ENCODE measurements around the gene TEN1. TPM values are rescaled to one million over a fixed set of nuclear protein-coding genes. Genes with fewer than 3 reads are reported as not detected.

TEN1 gene, protein sequence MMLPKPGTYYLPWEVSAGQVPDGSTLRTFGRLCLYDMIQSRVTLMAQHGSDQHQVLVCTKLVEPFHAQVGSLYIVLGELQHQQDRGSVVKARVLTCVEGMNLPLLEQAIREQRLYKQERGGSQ
- 20.6 to 26.5 TPM (median 25.5 TPM) in 5 replicates for total RNA-seq (2022; extraction: Qiagen RNA extraction)

DNA sequence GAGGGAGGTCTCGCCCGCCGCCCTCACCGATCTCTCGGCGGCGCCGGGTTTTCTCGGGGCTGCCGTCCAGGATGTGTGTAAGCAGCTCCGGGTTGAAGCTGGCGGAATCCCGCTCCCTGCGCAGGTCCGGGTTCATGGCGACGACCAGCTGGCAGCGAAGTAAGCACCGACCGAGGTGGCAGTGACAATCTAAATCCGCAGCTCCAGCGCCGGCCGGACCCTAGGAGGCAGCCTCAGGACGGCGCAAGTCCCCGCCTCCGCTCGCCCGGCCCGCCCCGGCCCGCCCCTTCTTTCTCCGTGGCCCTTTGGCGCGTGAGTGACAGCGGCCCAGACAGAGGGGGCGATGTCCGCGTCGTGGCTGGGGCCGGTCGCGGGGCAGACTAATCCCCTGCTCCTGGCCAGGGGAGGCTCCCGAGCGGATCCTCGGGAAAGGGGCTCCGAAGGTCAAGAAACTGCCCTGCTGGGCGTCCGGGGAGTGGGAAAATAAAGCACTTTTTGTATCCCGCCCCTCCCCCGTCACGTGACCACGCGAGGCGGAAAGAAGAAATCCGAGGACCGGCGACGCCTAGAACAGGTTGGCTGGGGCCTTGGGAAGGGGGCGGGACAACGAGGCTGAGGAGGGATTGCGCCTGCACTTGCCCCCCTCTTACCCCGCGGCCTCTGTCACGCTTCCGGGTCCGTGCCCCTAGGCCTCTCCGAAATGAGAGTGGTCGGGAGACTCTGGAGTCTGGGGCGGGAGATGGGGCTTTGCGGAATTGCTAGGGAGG, at the start of gene TEN1, which contains the start of gene ACOX1:
Gene TEN1 (plus strand): TSS at position 303 of the 767 bp plus-strand sequence. CDS start 6,953 bp downstream, outside the sequence.
Gene ACOX1 (minus strand): TSS at position 229 of the 767 bp plus-strand sequence. CDS start 93 bp downstream, at position 136.

DNA sequence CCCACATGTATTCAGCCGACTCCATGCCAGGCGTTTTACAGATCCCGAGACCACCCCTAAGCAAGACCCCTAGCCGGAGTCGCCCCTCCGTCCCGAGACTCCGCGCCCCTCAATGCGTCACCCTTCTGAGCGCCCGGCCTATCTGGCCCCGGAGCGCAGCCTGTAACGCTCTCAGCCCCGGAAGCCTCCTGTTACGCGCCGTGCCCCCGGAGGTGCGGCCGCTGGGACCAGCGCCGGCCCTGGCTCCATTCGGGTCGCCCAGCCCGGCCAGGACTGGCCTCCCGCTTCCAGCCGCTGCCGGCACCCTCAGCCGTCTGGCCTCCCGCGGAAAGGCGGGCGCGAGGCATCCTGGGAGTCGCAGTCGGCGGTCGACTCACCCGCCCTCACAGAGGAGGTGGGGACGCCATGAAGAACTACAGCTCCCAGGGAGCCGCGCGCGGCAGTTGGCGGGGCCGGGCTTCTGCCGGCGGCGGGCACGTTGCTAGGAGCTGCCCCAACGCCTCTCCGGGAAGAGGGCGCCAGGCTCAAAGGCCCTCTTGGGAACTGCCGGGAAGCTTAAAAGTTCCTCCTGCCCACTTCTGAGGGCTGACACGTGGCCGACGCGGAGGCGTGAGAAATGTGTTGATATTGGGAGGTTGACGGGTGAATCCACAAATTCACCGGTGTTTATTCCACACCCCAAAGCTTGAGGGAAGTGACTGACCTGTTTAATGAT, 38.2 kb upstream of the TEN1 start, which contains the start of gene FBF1:
Gene FBF1 (minus strand): TSS at position 316 of the 715 bp plus-strand sequence. CDS start 2,893 bp downstream, outside the sequence.

DNA sequence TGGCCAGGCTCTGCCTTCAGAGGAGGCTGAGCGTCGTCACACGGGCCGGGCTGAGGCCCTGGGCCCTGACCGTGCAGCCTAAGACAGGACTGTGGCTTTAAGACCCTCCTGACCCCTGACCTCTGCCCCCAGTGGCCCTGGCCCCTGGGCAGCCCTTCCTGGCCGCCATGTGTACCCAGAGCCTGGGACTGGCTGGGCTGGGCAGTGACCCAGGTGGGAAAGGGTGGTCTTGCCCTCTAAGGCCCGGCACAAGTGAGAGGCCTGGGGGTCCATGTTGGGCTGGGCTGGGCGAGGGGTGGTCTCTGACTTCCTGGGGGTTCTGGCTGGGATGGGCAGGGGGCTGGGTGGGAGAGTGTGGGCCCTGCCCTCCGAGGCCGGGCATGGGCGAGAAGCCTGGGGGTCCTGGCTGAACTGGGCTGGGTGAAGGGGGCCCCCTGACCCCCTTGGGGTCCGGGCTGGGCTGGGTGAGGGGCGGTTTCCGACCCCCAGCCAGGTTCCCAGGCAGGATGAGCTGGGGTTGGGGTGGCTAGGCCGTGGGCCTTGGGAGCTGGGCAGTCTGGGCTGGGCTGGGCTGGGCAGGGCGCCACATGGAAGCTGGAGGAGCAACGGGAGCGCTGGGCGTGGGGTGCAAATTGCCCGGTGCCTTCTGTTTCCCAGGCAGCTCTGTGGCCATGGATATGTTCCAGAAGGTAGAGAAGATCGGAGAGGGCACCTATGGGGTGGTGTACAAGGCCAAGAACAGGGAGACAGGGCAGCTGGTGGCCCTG, 21.9 kb downstream of the TEN1 start, which contains the start of gene CDK3:
Gene CDK3 (plus strand): TSS at position 101 of the 767 bp plus-strand sequence. CDS start 571 bp downstream, at position 672.

GRCh38 chr17:76027159-76027839, 48.3 kb downstream of the TEN1 start, which contains the start of gene EVPL:
Gene EVPL (minus strand): TSS chr17:76027306. CDS start chr17:76027198, 108 bp downstream.

Other genes with a start within 250 kb of the TEN1 start
- 51.5 to 83.8 TPM (median 80.0 TPM) in 5 replicates for gene GALK1, start 214.0 kb upstream of the TEN1 start, total RNA-seq (2022; extraction: Qiagen RNA extraction)
- gene UNK, start 194.4 kb upstream of the TEN1 start, total RNA-seq (2022; extraction: Qiagen RNA extraction), result 26.6 to 31.6 TPM (median 30.8 TPM) in 5 replicates
- 2.8 to 6.6 TPM (median 6.2 TPM) in 5 replicates for gene UNC13D, start 134.8 kb upstream of the TEN1 start, total RNA-seq (2022; extraction: Qiagen RNA extraction)
- 79.2 to 91.0 TPM (median 85.9 TPM) in 5 replicates for gene WBP2, start 123.9 kb upstream of the TEN1 start, total RNA-seq (2022; extraction: Qiagen RNA extraction)
- gene TRIM47, start 100.7 kb upstream of the TEN1 start, total RNA-seq (2022; extraction: Qiagen RNA extraction), result 137 to 190 TPM (median 173 TPM) in 5 replicates
- 27.9 to 41.7 TPM (median 38.6 TPM) in 5 replicates for gene TRIM65, start 82.3 kb upstream of the TEN1 start, total RNA-seq (2022; extraction: Qiagen RNA extraction)
- gene MRPL38, start 74.4 kb upstream of the TEN1 start, total RNA-seq (2022; extraction: Qiagen RNA extraction), result 82.5 to 130 TPM (median 123 TPM) in 5 replicates
- 5.1 to 9.4 TPM (median 8.9 TPM) in 5 replicates for gene FBF1, start 38.2 kb upstream of the TEN1 start, total RNA-seq (2022; extraction: Qiagen RNA extraction)
- gene ACOX1, start 74 bp upstream of the TEN1 start, total RNA-seq (2022; extraction: Qiagen RNA extraction), result 13.5 to 18.4 TPM (median 16.6 TPM) in 5 replicates
- 4.2 to 6.2 TPM (median 4.7 TPM) in 5 replicates for gene CDK3, start 21.6 kb downstream of the TEN1 start, total RNA-seq (2022; extraction: Qiagen RNA extraction)
- gene EVPL, start 48.1 kb downstream of the TEN1 start, total RNA-seq (2022; extraction: Qiagen RNA extraction), result 15.7 to 21.0 TPM (median 16.7 TPM) in 5 replicates
- gene SRP68, start 93.3 kb downstream of the TEN1 start, total RNA-seq (2022; extraction: Qiagen RNA extraction), result 76.1 to 80.1 TPM (median 78.6 TPM) in 5 replicates
- gene GALR2, start 95.5 kb downstream of the TEN1 start, total RNA-seq (2022; extraction: Qiagen RNA extraction), result 0.54 to 2.1 TPM (median 1.8 TPM) in 5 replicates
- 0.10 to 0.36 TPM (median 0.22 TPM) in 5 replicates for gene ZACN, start 99.9 kb downstream of the TEN1 start, total RNA-seq (2022; extraction: Qiagen RNA extraction)
- 53.7 to 67.5 TPM (median 64.7 TPM) in 5 replicates for gene EXOC7, start 124.5 kb downstream of the TEN1 start, total RNA-seq (2022; extraction: Qiagen RNA extraction)
- 0.41 to 0.80 TPM (median 0.70 TPM) in 5 replicates for gene FOXJ1, start 162.0 kb downstream of the TEN1 start, total RNA-seq (2022; extraction: Qiagen RNA extraction)

All from A549 treated with Mapracorat at 1 μM for 4 hours (cell line).